Measurements from ENCODE around the gene CEACAM8.

- TF ChIP-seq, protein P1, sequence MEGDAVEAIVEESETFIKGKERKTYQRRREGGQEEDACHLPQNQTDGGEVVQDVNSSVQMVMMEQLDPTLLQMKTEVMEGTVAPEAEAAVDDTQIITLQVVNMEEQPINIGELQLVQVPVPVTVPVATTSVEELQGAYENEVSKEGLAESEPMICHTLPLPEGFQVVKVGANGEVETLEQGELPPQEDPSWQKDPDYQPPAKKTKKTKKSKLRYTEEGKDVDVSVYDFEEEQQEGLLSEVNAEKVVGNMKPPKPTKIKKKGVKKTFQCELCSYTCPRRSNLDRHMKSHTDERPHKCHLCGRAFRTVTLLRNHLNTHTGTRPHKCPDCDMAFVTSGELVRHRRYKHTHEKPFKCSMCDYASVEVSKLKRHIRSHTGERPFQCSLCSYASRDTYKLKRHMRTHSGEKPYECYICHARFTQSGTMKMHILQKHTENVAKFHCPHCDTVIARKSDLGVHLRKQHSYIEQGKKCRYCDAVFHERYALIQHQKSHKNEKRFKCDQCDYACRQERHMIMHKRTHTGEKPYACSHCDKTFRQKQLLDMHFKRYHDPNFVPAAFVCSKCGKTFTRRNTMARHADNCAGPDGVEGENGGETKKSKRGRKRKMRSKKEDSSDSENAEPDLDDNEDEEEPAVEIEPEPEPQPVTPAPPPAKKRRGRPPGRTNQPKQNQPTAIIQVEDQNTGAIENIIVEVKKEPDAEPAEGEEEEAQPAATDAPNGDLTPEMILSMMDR (IDR thresholded peaks at IDR 0.05), result no peak
- TF ChIP-seq ZFX (IDR thresholded peaks at IDR 0.05; ENCODE audit: borderline replicate concordance), result no peak
Measured at GRCh38 chr19:42629191-42629590, 34.5 kb upstream of the CEACAM8 start.
